Neural progenitor cell (in vitro differentiated cells): Measurements from ENCODE around the gene CCNT1. TPM values are rescaled to one million over a fixed set of nuclear protein-coding genes. Genes with fewer than 3 reads are reported as not detected.

Source experiments
- DNase-seq: peaks from one replicate; pipeline ENCODE4 v3.0.0-alpha.2; 2016; ENCODE audit warnings: low spot score
- H2AFZ ChIP-seq: fragments of 200-600 bp; sonication (generic); replicated peaks from 2 replicates; pipeline ENCODE4 v1.6.1; 2016; ENCODE audit warnings: antibody characterized with exemption
- H3F3A ChIP-seq: fragments of 200-600 bp; sonication (generic); 2 replicates; pipeline ENCODE4 v1.6.1; 2016; ENCODE audit warnings: antibody characterized with exemption, low read depth
- H3K27ac ChIP-seq: fragments of 200-600 bp; sonication (generic); 2 replicates; pipeline ENCODE4 v1.5.1; 2016; ENCODE audit warnings: mild to moderate bottlenecking
- H3K27me3 ChIP-seq: fragments of 200-600 bp; sonication (generic); 2 replicates; pipeline ENCODE4 v1.6.1; 2016; ENCODE audit warnings: mild to moderate bottlenecking, moderate library complexity
- H3K36me3 ChIP-seq: fragments of 200-600 bp; sonication (generic); 2 replicates; pipeline ENCODE4 v1.5.1; 2016
- H3K4me1 ChIP-seq: fragments of 200-600 bp; sonication (generic); 2 replicates; pipeline ENCODE4 v1.6.1; 2016; ENCODE audit warnings: mixed run types
- H3K4me2 ChIP-seq: fragments of 200-600 bp; sonication (generic); 2 replicates; pipeline ENCODE4 v1.6.1; 2016
- H3K4me3 ChIP-seq: fragments of 200-600 bp; sonication (generic); 2 replicates; pipeline ENCODE4 v1.5.1; 2016
- H3K79me2 ChIP-seq: fragments of 200-600 bp; sonication (generic); 2 replicates; pipeline ENCODE4 v1.6.1; 2016; ENCODE audit warnings: low read depth
- H3K9ac ChIP-seq: fragments of 200-600 bp; sonication (generic); 2 replicates; pipeline ENCODE4 v1.6.1; 2016
- H3K9me3 ChIP-seq: fragments of 200-600 bp; sonication (generic); 2 replicates; pipeline ENCODE4 v1.5.1; 2016; ENCODE audit warnings: low read depth
- H4K20me1 ChIP-seq: fragments of 200-600 bp; sonication (generic); 2 replicates; pipeline ENCODE4 v1.6.1; 2016; ENCODE audit warnings: low read depth
- H3K27ac Mint-ChIP-seq: 3 replicates; pipeline ENCODE4 v1.8.0; 2021; ENCODE audit warnings: mixed read lengths
- H3K27me3 Mint-ChIP-seq: 2 replicates; pipeline ENCODE4 v1.8.0; 2022; ENCODE audit warnings: low read depth, mild to moderate bottlenecking, inconsistent platforms, moderate library complexity, mixed read lengths; ENCODE audit not compliant: insufficient read depth
- H3K36me3 Mint-ChIP-seq: 3 replicates; pipeline ENCODE4 v1.8.0; 2021; ENCODE audit warnings: mixed read lengths
- H3K4me1 Mint-ChIP-seq: 3 replicates; pipeline ENCODE4 v1.8.0; 2021; ENCODE audit warnings: mixed read lengths
- H3K4me3 Mint-ChIP-seq: 3 replicates; pipeline ENCODE4 v1.8.0; 2021; ENCODE audit warnings: mild to moderate bottlenecking, moderate library complexity, mixed read lengths
- H3K9me3 Mint-ChIP-seq: 3 replicates; pipeline ENCODE4 v1.8.0; 2020; ENCODE audit warnings: mixed read lengths
- EZH2 ChIP-seq: fragments of 200-600 bp; sonication (generic); IDR thresholded peaks from 2 replicates; pipeline ENCODE4 v1.6.1; 2017; ENCODE audit warnings: antibody characterized with exemption, mild to moderate bottlenecking, moderate library complexity
- EZH2phosphoT487 ChIP-seq: fragments of 200-600 bp; sonication (generic); IDR thresholded peaks from 2 replicates; pipeline ENCODE4 v1.6.1; 2017; ENCODE audit warnings: antibody characterized with exemption
- total RNA-seq: library from RNA; depleted of rRNA; stranded (reverse); fragments of >200 nt; gene quantifications from 2 replicates; pipeline ENCODE4 v1.2.3, GENCODE V29; 2015; ENCODE audit warnings: low replicate concordance
- TF ChIP-seq, protein P1 (sequence below): fragments of 200-600 bp; sonication (generic); IDR thresholded peaks from 2 replicates; pipeline ENCODE4 v1.5.1; 2017; ENCODE audit warnings: antibody characterized with exemption, mild to moderate bottlenecking

Gene CCNT1
- total RNA-seq = 43.1 and 64.2 TPM in 2 replicates

DNA sequence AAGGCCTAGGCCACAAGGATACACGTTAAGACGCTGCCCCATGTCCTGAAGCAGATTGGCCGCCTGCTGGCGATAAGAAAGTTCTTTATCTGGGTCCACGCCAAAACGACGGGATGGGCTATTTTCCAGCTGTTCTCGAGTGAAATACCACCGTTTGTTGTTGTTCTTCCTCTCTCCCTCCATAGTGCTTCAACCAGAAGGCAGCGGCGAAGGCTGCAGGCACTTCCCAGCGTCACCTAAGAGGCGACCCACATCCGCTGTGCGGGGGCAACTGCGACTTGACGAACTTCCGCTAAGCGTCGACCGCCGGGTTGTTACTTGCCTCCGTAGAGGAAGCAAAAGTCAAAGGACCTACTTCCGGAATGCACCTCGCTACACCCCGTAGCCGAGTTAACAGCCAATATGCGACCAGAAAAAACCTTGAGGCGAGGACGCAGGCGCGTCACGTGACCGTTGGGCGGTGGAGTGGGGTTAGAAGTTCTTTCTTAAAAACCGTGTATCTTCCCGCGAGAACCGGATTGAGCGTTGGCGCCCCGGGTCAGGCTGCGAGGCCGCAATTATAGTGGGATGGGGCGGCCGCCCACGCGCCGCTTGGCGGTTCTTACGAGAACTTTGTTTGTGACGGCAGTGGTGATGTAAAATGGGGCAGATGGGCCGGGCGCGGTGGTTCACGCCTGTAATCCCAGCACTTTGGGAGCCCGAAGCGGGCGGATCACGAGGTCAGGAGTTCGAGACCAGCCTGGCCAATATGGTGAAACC, at the start of gene CCNT1:
Gene CCNT1, minus strand, starts transcription at position 215 of the 759 bp plus-strand sequence. Its CDS starts 32 bp downstream, at position 183.
- Histone ChIP-seq H3K4me2 (peak within 1 kb of the TSS; percentile 96), H3K27me3 (no peaks in the 10 kb centered on the region), H3K4me1 (peaks cover 14% of the 10 kb centered on the region), H3K36me3 (no peaks in the 10 kb centered on the region), H3K9me3 (peaks cover 9% of the 10 kb centered on the region), H4K20me1 (peaks cover 24% of the 10 kb centered on the region), H3K9ac (peak within 1 kb of the TSS; percentile 91), H3K27ac (peak within 1 kb of the TSS; percentile 84), H3K4me3 (peak within 1 kb of the TSS; percentile 92), H2AFZ (peak within 1 kb of the TSS; percentile 21), H3F3A (peaks cover 22% of the 10 kb centered on the region), H3K79me2 (peaks cover 48% of the 10 kb centered on the region)
- Mint-ChIP-seq H3K27ac (peak within 1 kb of the TSS; percentile 98), H3K4me1 (peaks cover 27% of the 10 kb centered on the region), H3K27me3 (peaks cover 7% of the 10 kb centered on the region), H3K4me3 (peak within 1 kb of the TSS; percentile 94), H3K36me3 (peaks cover 12% of the 10 kb centered on the region), H3K9me3 (peaks cover 12% of the 10 kb centered on the region)
- TF ChIP-seq EZH2phosphoT487 = no peak
- TF ChIP-seq, protein P1, sequence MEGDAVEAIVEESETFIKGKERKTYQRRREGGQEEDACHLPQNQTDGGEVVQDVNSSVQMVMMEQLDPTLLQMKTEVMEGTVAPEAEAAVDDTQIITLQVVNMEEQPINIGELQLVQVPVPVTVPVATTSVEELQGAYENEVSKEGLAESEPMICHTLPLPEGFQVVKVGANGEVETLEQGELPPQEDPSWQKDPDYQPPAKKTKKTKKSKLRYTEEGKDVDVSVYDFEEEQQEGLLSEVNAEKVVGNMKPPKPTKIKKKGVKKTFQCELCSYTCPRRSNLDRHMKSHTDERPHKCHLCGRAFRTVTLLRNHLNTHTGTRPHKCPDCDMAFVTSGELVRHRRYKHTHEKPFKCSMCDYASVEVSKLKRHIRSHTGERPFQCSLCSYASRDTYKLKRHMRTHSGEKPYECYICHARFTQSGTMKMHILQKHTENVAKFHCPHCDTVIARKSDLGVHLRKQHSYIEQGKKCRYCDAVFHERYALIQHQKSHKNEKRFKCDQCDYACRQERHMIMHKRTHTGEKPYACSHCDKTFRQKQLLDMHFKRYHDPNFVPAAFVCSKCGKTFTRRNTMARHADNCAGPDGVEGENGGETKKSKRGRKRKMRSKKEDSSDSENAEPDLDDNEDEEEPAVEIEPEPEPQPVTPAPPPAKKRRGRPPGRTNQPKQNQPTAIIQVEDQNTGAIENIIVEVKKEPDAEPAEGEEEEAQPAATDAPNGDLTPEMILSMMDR = peak; percentile 41
- DNase-seq = peak; percentile 99

DNA sequence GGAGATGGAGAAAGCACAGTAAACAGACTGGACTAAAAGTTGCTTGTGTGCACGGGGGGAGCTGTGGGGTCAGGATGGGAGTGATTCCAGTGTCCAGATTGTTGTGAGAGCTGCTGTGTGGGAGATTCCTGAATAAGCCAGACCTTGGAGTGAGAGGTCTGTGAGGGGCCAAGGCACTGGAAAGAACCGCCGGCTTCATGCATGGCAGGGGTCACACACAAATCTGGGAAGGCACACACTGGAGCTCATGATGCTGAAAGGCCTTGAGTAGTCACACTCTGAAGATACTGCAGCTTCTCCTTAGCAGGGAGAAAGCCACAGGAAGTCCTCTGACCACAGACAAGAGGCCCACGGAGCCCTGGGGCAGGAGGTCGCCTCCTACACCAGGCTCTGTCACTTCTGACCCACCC, 49.3 kb upstream of the CCNT1 start:
- Mint-ChIP-seq H3K27ac (no peak overlapping the region), H3K27me3 (peaks cover 11% of the 10 kb centered on the region), H3K9me3 (no peaks in the 10 kb centered on the region), H3K4me1 (peaks cover 18% of the 10 kb centered on the region), H3K36me3 (peaks cover 25% of the 10 kb centered on the region), H3K4me3 (no peak overlapping the region)
- no peak for DNase-seq
- no peak for TF ChIP-seq EZH2phosphoT487
- no peak for TF ChIP-seq EZH2
- TF ChIP-seq, protein P1 = no peak
- H3K4me2 ChIP-seq = no peak overlapping the region
- H3K27ac ChIP-seq = no peak overlapping the region
- no peak overlapping the region for H3K9ac ChIP-seq
- no peak overlapping the region for H2AFZ ChIP-seq
- peaks cover 19% of the 10 kb centered on the region for H4K20me1 ChIP-seq
- H3K4me1 ChIP-seq = peaks cover 17% of the 10 kb centered on the region
- H3K27me3 ChIP-seq = no peaks in the 10 kb centered on the region
- peaks cover 17% of the 10 kb centered on the region for H3F3A ChIP-seq
- no peak overlapping the region for H3K4me3 ChIP-seq
- H3K36me3 ChIP-seq = no peaks in the 10 kb centered on the region
- H3K79me2 ChIP-seq = no peaks in the 10 kb centered on the region
- H3K9me3 ChIP-seq = no peaks in the 10 kb centered on the region

DNA sequence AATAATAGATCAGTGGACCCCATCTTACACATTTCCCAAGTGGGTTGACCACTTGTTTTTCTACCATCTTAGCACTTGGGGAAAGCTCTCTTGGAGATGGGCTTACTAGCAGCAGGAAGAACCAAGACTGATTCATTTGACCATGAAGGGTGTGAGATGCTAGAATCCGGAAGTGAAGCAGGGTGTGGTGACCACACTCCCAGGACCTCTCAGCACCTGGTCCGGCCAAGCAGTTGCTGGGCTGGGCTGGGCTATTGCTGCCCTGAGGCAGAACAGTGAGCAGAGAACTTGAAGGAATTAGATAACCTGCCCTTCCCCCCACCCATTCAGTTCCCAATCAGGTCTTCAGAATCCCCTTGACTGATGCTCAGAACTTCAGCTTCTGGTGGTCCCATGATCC, 48.0 kb upstream of the CCNT1 start:
- no peaks in the 10 kb centered on the region for H3K9me3 Mint-ChIP-seq
- TF ChIP-seq, protein P1 = no peak
- TF ChIP-seq EZH2phosphoT487 (no peak), EZH2 (no peak)
- no peak for DNase-seq
- no peak overlapping the region for H3K4me3 ChIP-seq
- peaks cover 17% of the 10 kb centered on the region for H3K36me3 Mint-ChIP-seq
- H3K9ac ChIP-seq = no peak overlapping the region
- no peaks in the 10 kb centered on the region for H3K36me3 ChIP-seq
- no peak overlapping the region for H3K27ac ChIP-seq
- peaks cover 18% of the 10 kb centered on the region for H3K4me1 Mint-ChIP-seq
- H2AFZ ChIP-seq = no peak overlapping the region
- H3K4me3 Mint-ChIP-seq = no peak overlapping the region
- no peaks in the 10 kb centered on the region for H3K79me2 ChIP-seq
- H3K27me3 ChIP-seq = no peaks in the 10 kb centered on the region
- H3F3A ChIP-seq = peaks cover 17% of the 10 kb centered on the region
- peaks cover 19% of the 10 kb centered on the region for H4K20me1 ChIP-seq
- H3K4me1 ChIP-seq = peaks cover 17% of the 10 kb centered on the region
- no peak overlapping the region for H3K4me2 ChIP-seq
- no peak overlapping the region for H3K27ac Mint-ChIP-seq
- H3K27me3 Mint-ChIP-seq = peaks cover 8% of the 10 kb centered on the region
- H3K9me3 ChIP-seq = no peaks in the 10 kb centered on the region
